ENCODE data around the gene AKNAD1.
"Not testable (repeated sequence)": the region's sequence is repeated elsewhere in the genome, so short reads cannot be mapped to it uniquely, and the experiment has no call there.

Gene AKNAD1

GRCh38 chr1:108856994-108857393 lies at the start of gene AKNAD1:
Gene AKNAD1 (minus strand): TSS chr1:108857094. CDS start chr1:108852664, 4,430 bp downstream.
- no peak for DNase-seq

- no peak for DNase-seq
Measured at GRCh38 chr1:108901106-108901505, 44.2 kb upstream of the AKNAD1 start.

GRCh38 chr1:108897865-108898720 lies 41.2 kb upstream of the AKNAD1 start:
- no peak for DNase-seq

- no peak for DNase-seq
Measured at GRCh38 chr1:108896146-108897145, 39.6 kb upstream of the AKNAD1 start.

GRCh38 chr1:108893141-108893530 lies 36.2 kb upstream of the AKNAD1 start:
- DNase-seq: no peak

GRCh38 chr1:108892356-108893140 lies 35.7 kb upstream of the AKNAD1 start:
- DNase-seq: no peak

GRCh38 chr1:108889706-108890384 lies 33.0 kb upstream of the AKNAD1 start:
- no peak for DNase-seq

GRCh38 chr1:108889006-108889645 lies 32.2 kb upstream of the AKNAD1 start:
- not testable (repeated sequence) for DNase-seq

- no peak for DNase-seq
Measured at GRCh38 chr1:108886292-108886691, 29.4 kb upstream of the AKNAD1 start.

- DNase-seq: no peak
Measured at GRCh38 chr1:108884968-108885367, 28.1 kb upstream of the AKNAD1 start.

- DNase-seq: no peak
Measured at GRCh38 chr1:108882837-108883236, 25.9 kb upstream of the AKNAD1 start.

GRCh38 chr1:108881369-108881768 lies 24.5 kb upstream of the AKNAD1 start:
- no peak for DNase-seq

GRCh38 chr1:108880850-108881249 lies 24.0 kb upstream of the AKNAD1 start:
- DNase-seq: no peak

GRCh38 chr1:108878678-108879077 lies 21.8 kb upstream of the AKNAD1 start:
- DNase-seq: peak; percentile 21

- no peak for DNase-seq
Measured at GRCh38 chr1:108878160-108878469, 21.2 kb upstream of the AKNAD1 start.

- no peak for DNase-seq
Measured at GRCh38 chr1:108877348-108878159, 20.7 kb upstream of the AKNAD1 start.

GRCh38 chr1:108871050-108871724 lies 14.3 kb upstream of the AKNAD1 start:
- no peak for DNase-seq

GRCh38 chr1:108865316-108865910 lies 8.5 kb upstream of the AKNAD1 start:
- peak; percentile 29 for DNase-seq

GRCh38 chr1:108863984-108864383 lies 7.1 kb upstream of the AKNAD1 start:
- DNase-seq: no peak

Data from DMS 273 treated with DMSO at 0.1 percent for 48 hours (cell line).